ENCODE data around the gene F11R.

Gene F11R

DNA sequence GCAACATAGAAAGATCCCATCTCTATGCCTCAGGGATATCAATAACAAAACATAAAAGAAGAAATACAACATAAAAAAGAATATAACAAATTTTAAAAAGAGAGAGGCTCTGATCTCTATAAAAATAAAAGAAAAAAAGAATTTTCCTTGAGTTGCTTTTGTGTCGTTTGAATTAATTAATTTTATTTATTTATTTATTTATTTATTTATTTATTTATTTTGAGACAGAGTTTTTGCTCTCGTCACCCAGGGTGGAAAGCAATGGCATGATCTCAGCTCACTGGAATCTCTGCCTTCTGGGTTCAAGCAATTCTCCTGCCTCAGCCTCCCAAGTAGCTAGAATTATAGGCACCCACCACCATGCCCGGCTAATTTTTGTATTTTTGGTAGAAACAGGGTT, 8.5 kb downstream of the F11R start:
- Histone ChIP-seq H3K27ac (replicated peaks) (peak overlapping the region; percentile 79), H3K27me3 (ENCODE audit: insufficient read depth, poor library complexity, severe bottlenecking) (no peaks in the 10 kb centered on the region), H3K4me3 (replicated peaks; ENCODE audit: insufficient read depth, low read length) (no peak overlapping the region)
- TF ChIP-seq GABPA (IDR thresholded peaks at IDR 0.05; ENCODE audit: low read depth) (no peak), SPI1 (IDR thresholded peaks at IDR 0.05; ENCODE audit: borderline replicate concordance, low read depth) (no peak), POLR2AphosphoS5 (IDR thresholded peaks at IDR 0.05; ENCODE audit: low read depth) (no peak)
- TF ChIP-seq, protein P1, sequence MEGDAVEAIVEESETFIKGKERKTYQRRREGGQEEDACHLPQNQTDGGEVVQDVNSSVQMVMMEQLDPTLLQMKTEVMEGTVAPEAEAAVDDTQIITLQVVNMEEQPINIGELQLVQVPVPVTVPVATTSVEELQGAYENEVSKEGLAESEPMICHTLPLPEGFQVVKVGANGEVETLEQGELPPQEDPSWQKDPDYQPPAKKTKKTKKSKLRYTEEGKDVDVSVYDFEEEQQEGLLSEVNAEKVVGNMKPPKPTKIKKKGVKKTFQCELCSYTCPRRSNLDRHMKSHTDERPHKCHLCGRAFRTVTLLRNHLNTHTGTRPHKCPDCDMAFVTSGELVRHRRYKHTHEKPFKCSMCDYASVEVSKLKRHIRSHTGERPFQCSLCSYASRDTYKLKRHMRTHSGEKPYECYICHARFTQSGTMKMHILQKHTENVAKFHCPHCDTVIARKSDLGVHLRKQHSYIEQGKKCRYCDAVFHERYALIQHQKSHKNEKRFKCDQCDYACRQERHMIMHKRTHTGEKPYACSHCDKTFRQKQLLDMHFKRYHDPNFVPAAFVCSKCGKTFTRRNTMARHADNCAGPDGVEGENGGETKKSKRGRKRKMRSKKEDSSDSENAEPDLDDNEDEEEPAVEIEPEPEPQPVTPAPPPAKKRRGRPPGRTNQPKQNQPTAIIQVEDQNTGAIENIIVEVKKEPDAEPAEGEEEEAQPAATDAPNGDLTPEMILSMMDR (IDR thresholded peaks at IDR 0.05; ENCODE audit: insufficient read depth, low read length) = no peak
- TF ChIP-seq, protein P2, sequence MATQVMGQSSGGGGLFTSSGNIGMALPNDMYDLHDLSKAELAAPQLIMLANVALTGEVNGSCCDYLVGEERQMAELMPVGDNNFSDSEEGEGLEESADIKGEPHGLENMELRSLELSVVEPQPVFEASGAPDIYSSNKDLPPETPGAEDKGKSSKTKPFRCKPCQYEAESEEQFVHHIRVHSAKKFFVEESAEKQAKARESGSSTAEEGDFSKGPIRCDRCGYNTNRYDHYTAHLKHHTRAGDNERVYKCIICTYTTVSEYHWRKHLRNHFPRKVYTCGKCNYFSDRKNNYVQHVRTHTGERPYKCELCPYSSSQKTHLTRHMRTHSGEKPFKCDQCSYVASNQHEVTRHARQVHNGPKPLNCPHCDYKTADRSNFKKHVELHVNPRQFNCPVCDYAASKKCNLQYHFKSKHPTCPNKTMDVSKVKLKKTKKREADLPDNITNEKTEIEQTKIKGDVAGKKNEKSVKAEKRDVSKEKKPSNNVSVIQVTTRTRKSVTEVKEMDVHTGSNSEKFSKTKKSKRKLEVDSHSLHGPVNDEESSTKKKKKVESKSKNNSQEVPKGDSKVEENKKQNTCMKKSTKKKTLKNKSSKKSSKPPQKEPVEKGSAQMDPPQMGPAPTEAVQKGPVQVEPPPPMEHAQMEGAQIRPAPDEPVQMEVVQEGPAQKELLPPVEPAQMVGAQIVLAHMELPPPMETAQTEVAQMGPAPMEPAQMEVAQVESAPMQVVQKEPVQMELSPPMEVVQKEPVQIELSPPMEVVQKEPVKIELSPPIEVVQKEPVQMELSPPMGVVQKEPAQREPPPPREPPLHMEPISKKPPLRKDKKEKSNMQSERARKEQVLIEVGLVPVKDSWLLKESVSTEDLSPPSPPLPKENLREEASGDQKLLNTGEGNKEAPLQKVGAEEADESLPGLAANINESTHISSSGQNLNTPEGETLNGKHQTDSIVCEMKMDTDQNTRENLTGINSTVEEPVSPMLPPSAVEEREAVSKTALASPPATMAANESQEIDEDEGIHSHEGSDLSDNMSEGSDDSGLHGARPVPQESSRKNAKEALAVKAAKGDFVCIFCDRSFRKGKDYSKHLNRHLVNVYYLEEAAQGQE (IDR thresholded peaks at IDR 0.05; ENCODE audit: insufficient replicate concordance, low read depth) = no peak
- no peak for DNase-seq (ENCODE audit: low read depth in 1 of 2, low spot score in 1 of 2)

- Histone ChIP-seq H3K27ac (replicated peaks) (no peak overlapping the region), H3K27me3 (ENCODE audit: insufficient read depth, poor library complexity, severe bottlenecking) (no peaks in the 10 kb centered on the region), H3K4me3 (replicated peaks; ENCODE audit: insufficient read depth, low read length) (no peak overlapping the region)
- TF ChIP-seq GABPA (IDR thresholded peaks at IDR 0.05; ENCODE audit: low read depth) (no peak), POLR2AphosphoS5 (IDR thresholded peaks at IDR 0.05; ENCODE audit: low read depth) (no peak)
- no peak for DNase-seq (ENCODE audit: low read depth in 1 of 2, low spot score in 1 of 2)
These were observed 11.2 kb downstream of the F11R start for GRCh38 chr1:161009602-161010211.

GRCh38 chr1:161008869-161009510, 12.0 kb downstream of the F11R start:
- H3K4me3 ChIP-seq (replicated peaks; ENCODE audit: insufficient read depth, low read length) = no peak overlapping the region
- no peak for DNase-seq (ENCODE audit: low read depth in 1 of 2, low spot score in 1 of 2)
- no peaks in the 10 kb centered on the region for H3K27me3 ChIP-seq (ENCODE audit: insufficient read depth, poor library complexity, severe bottlenecking)
- TF ChIP-seq, protein P2 (IDR thresholded peaks at IDR 0.05; ENCODE audit: insufficient replicate concordance, low read depth) = no peak
- TF ChIP-seq GABPA (IDR thresholded peaks at IDR 0.05; ENCODE audit: low read depth) = no peak
- TF ChIP-seq SPI1 (IDR thresholded peaks at IDR 0.05; ENCODE audit: borderline replicate concordance, low read depth) = no peak
- TF ChIP-seq POLR2AphosphoS5 (IDR thresholded peaks at IDR 0.05; ENCODE audit: low read depth) = no peak
- TF ChIP-seq, protein P1 (IDR thresholded peaks at IDR 0.05; ENCODE audit: insufficient read depth, low read length) = no peak
- no peak overlapping the region for H3K27ac ChIP-seq (replicated peaks)

GRCh38 chr1:161007369-161007768, 13.6 kb downstream of the F11R start:
- Histone ChIP-seq H3K27me3 (ENCODE audit: insufficient read depth, poor library complexity, severe bottlenecking) (no peaks in the 10 kb centered on the region), H3K4me3 (replicated peaks; ENCODE audit: insufficient read depth, low read length) (no peak overlapping the region), H3K27ac (replicated peaks) (no peak overlapping the region)
- TF ChIP-seq, protein P1 (IDR thresholded peaks at IDR 0.05; ENCODE audit: insufficient read depth, low read length) = no peak
- no peak for DNase-seq (ENCODE audit: low read depth in 1 of 2, low spot score in 1 of 2)
